GM21515 (cell line): ENCODE measurements around the gene TACR1.
"Not testable (repeated sequence)": the region's sequence is repeated elsewhere in the genome, so short reads cannot be mapped to it uniquely, and the experiment has no call there.

Experiments
- ATAC-seq: cut with Tn5 transposase; IDR thresholded peaks from one replicate; pipeline ENCODE4 v1.9.1; 2021; ENCODE audit not compliant: unreplicated experiment

TACR1 gene

GRCh38 chr2:75195076-75195691, 4.1 kb downstream of the TACR1 start:
- no peak for ATAC-seq

- no peak for ATAC-seq
Measured at GRCh38 chr2:75194184-75194868, 5.0 kb downstream of the TACR1 start.

- ATAC-seq: no peak
Measured at GRCh38 chr2:75192496-75192895, 6.8 kb downstream of the TACR1 start.

GRCh38 chr2:75190271-75190990, 8.9 kb downstream of the TACR1 start:
- ATAC-seq: no peak

- no peak for ATAC-seq
Measured at GRCh38 chr2:75186821-75187220, 12.5 kb downstream of the TACR1 start.

- no peak for ATAC-seq
Measured at GRCh38 chr2:75182606-75183005, 16.7 kb downstream of the TACR1 start.

- ATAC-seq: no peak
Measured at GRCh38 chr2:75180476-75180875, 18.8 kb downstream of the TACR1 start.

- no peak for ATAC-seq
Measured at GRCh38 chr2:75177427-75177826, 21.9 kb downstream of the TACR1 start.

GRCh38 chr2:75175456-75175855, 23.9 kb downstream of the TACR1 start:
- ATAC-seq: no peak

- ATAC-seq: no peak
Measured at GRCh38 chr2:75174981-75175380, 24.3 kb downstream of the TACR1 start.

- no peak for ATAC-seq
Measured at GRCh38 chr2:75174519-75174918, 24.8 kb downstream of the TACR1 start.

- no peak for ATAC-seq
Measured at GRCh38 chr2:75173740-75174139, 25.6 kb downstream of the TACR1 start.

GRCh38 chr2:75171423-75171822, 27.9 kb downstream of the TACR1 start:
- ATAC-seq: not testable (repeated sequence)

GRCh38 chr2:75170889-75171288, 28.4 kb downstream of the TACR1 start:
- no peak for ATAC-seq

GRCh38 chr2:75168186-75168585, 31.1 kb downstream of the TACR1 start:
- ATAC-seq: no peak

- no peak for ATAC-seq
Measured at GRCh38 chr2:75166491-75166890, 32.8 kb downstream of the TACR1 start.

- ATAC-seq: no peak
Measured at GRCh38 chr2:75162897-75163296, 36.4 kb downstream of the TACR1 start.

GRCh38 chr2:75162259-75162658, 37.1 kb downstream of the TACR1 start:
- no peak for ATAC-seq

- ATAC-seq: no peak
Measured at GRCh38 chr2:75157435-75157834, 41.9 kb downstream of the TACR1 start.

- no peak for ATAC-seq
Measured at GRCh38 chr2:75155115-75155514, 44.2 kb downstream of the TACR1 start.

- no peak for ATAC-seq
Measured at GRCh38 chr2:75153221-75153620, 46.1 kb downstream of the TACR1 start.

GRCh38 chr2:75152243-75152642, 47.1 kb downstream of the TACR1 start:
- ATAC-seq: not testable (repeated sequence)
